Upper lobe of left lung (tissue), 4 donors: ENCODE measurements around the gene TBCB.

Experiments used
- POLR2A ChIP-seq, 4 donors: fragments of 450-650 bp; IDR thresholded peaks; one replicate each; pipeline ENCODE4 v1.5.1; 2016 to 2017; ENCODE audit warnings: antibody characterized with exemption in 4 of 4, mild to moderate bottlenecking in 2 of 4
- POLR2AphosphoS5 ChIP-seq, 2 donors: sonication (generic); formaldehyde crosslinking; IDR thresholded peaks; one replicate each; pipeline ENCODE4 v1.5.1; 2017; ENCODE audit warnings: antibody characterized with exemption in 2 of 2
- TF ChIP-seq, protein P1 (sequence below), 6 experiments: fragments of 450-650 bp in 4 of 6; fragments of 200-600 bp in 2 of 6; sonication (generic) in 2 of 6; IDR thresholded peaks; one replicate each; pipeline ENCODE4 v1.5.1; 2016 to 2019; ENCODE audit warnings: antibody characterized with exemption in 6 of 6

DNA sequence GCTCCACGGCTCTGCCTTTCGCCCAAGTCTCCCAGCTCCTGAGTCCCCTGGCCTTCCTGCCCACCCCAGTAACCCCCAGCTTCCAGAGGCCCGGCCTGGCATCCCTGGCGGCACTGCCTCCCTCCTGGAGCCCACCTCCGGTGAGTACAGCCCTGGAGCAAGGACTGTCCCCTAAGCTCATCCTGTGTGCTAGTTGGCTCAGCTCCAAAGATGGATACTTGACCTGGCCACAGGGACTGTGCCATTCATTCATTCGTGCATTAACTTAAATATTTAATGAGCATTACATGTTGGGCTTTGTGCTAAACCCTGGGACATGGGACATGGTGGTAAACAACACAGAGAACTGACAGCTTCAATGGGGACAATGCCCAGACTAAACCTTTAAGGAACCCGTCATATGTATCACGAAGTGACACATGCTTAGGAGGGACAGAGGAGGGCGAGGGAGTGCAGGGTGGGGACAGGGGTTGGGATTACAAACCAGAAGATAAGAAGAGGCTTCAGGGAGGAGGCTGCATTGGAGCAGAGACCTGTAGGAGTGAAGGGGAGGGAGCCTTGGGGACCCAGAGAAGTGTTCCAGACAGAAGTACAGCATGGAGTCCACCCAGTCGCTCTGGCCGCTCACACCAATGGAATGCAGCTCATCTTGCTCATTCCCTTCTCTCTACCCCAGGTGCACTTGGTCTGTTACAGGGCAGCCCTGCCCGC, 11.3 kb upstream of the TBCB start:
- TF ChIP-seq, protein P1, sequence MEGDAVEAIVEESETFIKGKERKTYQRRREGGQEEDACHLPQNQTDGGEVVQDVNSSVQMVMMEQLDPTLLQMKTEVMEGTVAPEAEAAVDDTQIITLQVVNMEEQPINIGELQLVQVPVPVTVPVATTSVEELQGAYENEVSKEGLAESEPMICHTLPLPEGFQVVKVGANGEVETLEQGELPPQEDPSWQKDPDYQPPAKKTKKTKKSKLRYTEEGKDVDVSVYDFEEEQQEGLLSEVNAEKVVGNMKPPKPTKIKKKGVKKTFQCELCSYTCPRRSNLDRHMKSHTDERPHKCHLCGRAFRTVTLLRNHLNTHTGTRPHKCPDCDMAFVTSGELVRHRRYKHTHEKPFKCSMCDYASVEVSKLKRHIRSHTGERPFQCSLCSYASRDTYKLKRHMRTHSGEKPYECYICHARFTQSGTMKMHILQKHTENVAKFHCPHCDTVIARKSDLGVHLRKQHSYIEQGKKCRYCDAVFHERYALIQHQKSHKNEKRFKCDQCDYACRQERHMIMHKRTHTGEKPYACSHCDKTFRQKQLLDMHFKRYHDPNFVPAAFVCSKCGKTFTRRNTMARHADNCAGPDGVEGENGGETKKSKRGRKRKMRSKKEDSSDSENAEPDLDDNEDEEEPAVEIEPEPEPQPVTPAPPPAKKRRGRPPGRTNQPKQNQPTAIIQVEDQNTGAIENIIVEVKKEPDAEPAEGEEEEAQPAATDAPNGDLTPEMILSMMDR (IDR thresholded peaks at IDR 0.05): no peak
- TF ChIP-seq POLR2AphosphoS5 (IDR thresholded peaks at IDR 0.05) (no peak), POLR2A (IDR thresholded peaks at IDR 0.05) (no peak)
